SK-N-SH (cell line): Measurements from ENCODE around the gene PARK7. TPM values are rescaled to one million over a fixed set of nuclear protein-coding genes. Genes with fewer than 3 reads are reported as not detected.

Source experiments
- CTCF ChIA-PET: fragments of 300-600, 350-600 bp; formaldehyde crosslinking; extraction: SDS; loops from one replicate; lab custom pipeline; 2021; lab: Yijun Ruan, JAX
- POLR2A ChIA-PET: fragments of 350-600 bp; sonication (Branson Sonifier 250); formaldehyde crosslinking; extraction: SDS; loops from one replicate; lab custom pipeline; 2020; ENCODE audit warnings: antibody characterized with exemption, inconsistent platforms; lab: Yijun Ruan, JAX
- DNase-seq: peaks from one replicate; pipeline ENCODE4 v3.0.0; 2012
- H2AFZ ChIP-seq: fragments of 200-600 bp; sonication (generic); 2 replicates; pipeline ENCODE4 v1.8.1; 2016; ENCODE audit warnings: antibody characterized with exemption, mild to moderate bottlenecking, low read depth
- H3F3A ChIP-seq: fragments of 200-600 bp; sonication (generic); replicated peaks from 2 replicates; pipeline ENCODE3; 2016; ENCODE audit warnings: antibody characterized with exemption, mild to moderate bottlenecking; ENCODE audit not compliant: insufficient read depth
- H3K27ac ChIP-seq, 2 experiments: fragments of 200-500 bp in 1 of 2; fragments of 200-600 bp in 1 of 2; sonication (Bioruptor generic) in 1 of 2; sonication (generic), shearing (Covaris generic) in 1 of 2; 2 replicates each; pipeline versions ENCODE4 v1.5.1 to v1.6.1; 2014 to 2016; ENCODE audit warnings: low read depth in 2 of 2, inconsistent platforms in 1 of 2, low read length in 1 of 2, mild to moderate bottlenecking in 1 of 2, mixed read lengths in 1 of 2
- H3K27me3 ChIP-seq: fragments of 200-600 bp; sonication (generic), shearing (Covaris generic); 2 replicates; pipeline ENCODE4 v1.6.1; 2016; ENCODE audit warnings: mixed run types; ENCODE audit not compliant: insufficient read depth
- H3K36me3 ChIP-seq, 2 experiments: fragments of 200-500 bp in 1 of 2; fragments of 200-600 bp in 1 of 2; sonication (Bioruptor generic) in 1 of 2; sonication (generic) in 1 of 2; replicated peaks in 1 of 2; 2 replicates each; pipeline versions ENCODE3 to v1.5.1; 2014 to 2016; ENCODE audit warnings: low read length in 1 of 2, mild to moderate bottlenecking in 1 of 2; ENCODE audit not compliant: insufficient read depth in 2 of 2, control insufficient read depth in 1 of 2
- H3K4me1 ChIP-seq, 2 experiments: fragments of 200-500 bp in 1 of 2; fragments of 200-600 bp in 1 of 2; sonication (Bioruptor generic) in 1 of 2; sonication (generic), shearing (Covaris generic) in 1 of 2; 2 replicates each; pipeline versions ENCODE4 v1.5.1 to v1.6.1; 2014 to 2016; ENCODE audit warnings: low read depth in 1 of 2, low read length in 1 of 2, mixed run types in 1 of 2; ENCODE audit not compliant: insufficient read depth in 2 of 2, control insufficient read depth in 1 of 2
- H3K4me2 ChIP-seq: fragments of 200-600 bp; sonication (generic), shearing (Covaris generic); 2 replicates; pipeline ENCODE4 v1.6.1; 2017; ENCODE audit warnings: mixed run types
- H3K4me3 ChIP-seq, 2 experiments: fragments of 200-500 bp in 1 of 2; fragments of 200-600 bp in 1 of 2; sonication (Bioruptor generic) in 1 of 2; sonication (generic), shearing (Covaris generic) in 1 of 2; 2 replicates each; pipeline versions ENCODE4 v1.5.1 to v1.8.1; 2014 to 2016; ENCODE audit warnings: low read depth in 2 of 2, inconsistent platforms in 1 of 2, low read length in 1 of 2, mild to moderate bottlenecking in 1 of 2, mixed read lengths in 1 of 2, moderate library complexity in 1 of 2
- H3K79me2 ChIP-seq: fragments of 200-600 bp; sonication (generic); 2 replicates; pipeline ENCODE4 v1.8.1; 2017; ENCODE audit warnings: mild to moderate bottlenecking; ENCODE audit not compliant: insufficient read depth
- H3K9ac ChIP-seq: fragments of 200-600 bp; sonication (generic); 2 replicates; pipeline ENCODE4 v1.6.1; 2017; ENCODE audit warnings: mixed run types
- H3K9me2 ChIP-seq: fragments of 200-600 bp; sonication (generic); 2 replicates; pipeline ENCODE4 v1.6.1; 2017; ENCODE audit warnings: mixed run types
- H3K9me3 ChIP-seq: fragments of 200-600 bp; sonication (generic); 2 replicates; pipeline ENCODE4 v1.6.1; 2017; ENCODE audit warnings: mixed run types, mild to moderate bottlenecking, moderate library complexity
- H4K20me1 ChIP-seq: fragments of 200-600 bp; sonication (generic); 2 replicates; pipeline ENCODE4 v1.6.1; 2017; ENCODE audit warnings: mild to moderate bottlenecking, mixed run types; ENCODE audit not compliant: insufficient read depth
- CHD2 ChIP-seq: fragments of 150-350 bp; IDR thresholded peaks from 2 replicates; pipeline ENCODE4 v1.6.1; 2018; ENCODE audit warnings: low read length; ENCODE audit not compliant: partially characterized antibody
- ELF1 ChIP-seq: IDR thresholded peaks from 2 replicates; pipeline ENCODE4 v1.4.0; 2012
- EP300 ChIP-seq, 2 experiments: IDR thresholded peaks; 2 replicates each; pipeline versions ENCODE4 v1.4.0 to v1.6.1; 2012; ENCODE audit warnings: borderline replicate concordance in 1 of 2, low read depth in 1 of 2, low read length in 1 of 2
- EZH2phosphoT487 ChIP-seq: fragments of 200-600 bp; sonication (generic); IDR thresholded peaks from 2 replicates; pipeline ENCODE4 v1.6.1; 2017; ENCODE audit warnings: low read depth, mixed run types, mild to moderate bottlenecking, antibody characterized with exemption, moderate library complexity, borderline replicate concordance
- FOSL2 ChIP-seq: IDR thresholded peaks from 2 replicates; pipeline ENCODE4 v1.4.0; 2012; ENCODE audit warnings: low read depth, mild to moderate bottlenecking, moderate library complexity, borderline replicate concordance
- FOXJ3 ChIP-seq: sonication (generic); formaldehyde crosslinking; IDR thresholded peaks from 2 replicates; pipeline ENCODE4 v1.5.1; 2020; ENCODE audit warnings: mild to moderate bottlenecking, missing genetic modification reagents
- FOXM1 ChIP-seq: IDR thresholded peaks from 2 replicates; pipeline ENCODE4 v1.4.0; 2012; ENCODE audit warnings: low read depth, mild to moderate bottlenecking
- GATA2 ChIP-seq: sonication (generic); formaldehyde crosslinking; IDR thresholded peaks from 2 replicates; pipeline ENCODE4 v1.5.0; 2020; ENCODE audit warnings: mild to moderate bottlenecking, missing genetic modification reagents
- IRF3 ChIP-seq: fragments of 150-350 bp; IDR thresholded peaks from 2 replicates; pipeline ENCODE4 v1.6.1; 2016; ENCODE audit warnings: mild to moderate bottlenecking, low read depth, low read length
- MXI1 ChIP-seq: IDR thresholded peaks from 2 replicates; pipeline ENCODE4 v1.6.1; 2012; ENCODE audit warnings: mild to moderate bottlenecking, low read depth, low read length, improper control_type of control experiment
- NRF1 ChIP-seq: IDR thresholded peaks from 2 replicates; pipeline ENCODE4 v1.6.1; 2012; ENCODE audit warnings: low read depth, mild to moderate bottlenecking, low read length
- PBX3 ChIP-seq: IDR thresholded peaks from 2 replicates; pipeline ENCODE4; 2012
- POLR2AphosphoS5 ChIP-seq: IDR thresholded peaks from 2 replicates; pipeline ENCODE4 v1.6.1; 2012; ENCODE audit warnings: low read depth, low read length
- RCOR1 ChIP-seq: fragments of 150-350 bp; IDR thresholded peaks from 2 replicates; pipeline ENCODE4 v1.6.1; 2017; ENCODE audit warnings: antibody characterized with exemption, low read length
- RFX5 ChIP-seq: IDR thresholded peaks from 2 replicates; pipeline ENCODE4 v1.6.1; 2012; ENCODE audit warnings: mild to moderate bottlenecking, improper control_type of control experiment, low read length
- RXRA ChIP-seq: IDR thresholded peaks from 2 replicates; pipeline ENCODE4 v1.4.0; 2012; ENCODE audit warnings: low read depth, mild to moderate bottlenecking, borderline replicate concordance
- TCF12 ChIP-seq: IDR thresholded peaks from 2 replicates; pipeline ENCODE4 v1.4.0; 2012
- WGBS: methylation state at CpG from one replicate; pipeline ENCODE4 v1.1.6; 2017; ENCODE audit warnings: low lambda C conversion rate; 5-methylcytosine and 5-hydroxymethylcytosine counted together
- polyA plus RNA-seq, 3 experiments: library from polyadenylated mRNA; depleted of rRNA; stranded (reverse); fragments of >200 nt; gene quantifications; 2 replicates each; pipeline ENCODE4 v1.2.3, GENCODE V29; 2012
- TF ChIP-seq, protein P1 (sequence below): IDR thresholded peaks from 2 replicates; pipeline ENCODE4 v1.4.0; 2012; ENCODE audit warnings: low read depth, borderline replicate concordance

PARK7 gene
- polyA plus RNA-seq, 1 of the 3 experiments (the other 2 are of a cell fraction), result 415 TPM

- Histone ChIP-seq H4K20me1 (no peaks in the 10 kb centered on the region), H3K9me3 (no peaks in the 10 kb centered on the region), H3K27me3 (no peaks in the 10 kb centered on the region), H3K9ac (no peak overlapping the region), H3K9me2 (no peaks in the 10 kb centered on the region), H2AFZ (no peak overlapping the region; the same call in 1 of the 2 replicates), H3K27ac (no peak overlapping the region), H3K4me1 (peaks cover 0 to 6% of the 10 kb centered on the region in 2 experiments; a peak in 3 of 4 replicates), H3K4me2 (no peak overlapping the region), H3F3A (no peaks in the 10 kb centered on the region), H3K36me3 (no peaks in the 10 kb centered on the region), H3K79me2 (no peaks in the 10 kb centered on the region), H3K4me3 (no peak overlapping the region; a peak in 1 of 4 replicates)
- DNase-seq, result peak; percentile 69
- WGBS, result 48% methylated on average over 34 of the region's 40 CpGs
- ChIA-PET CTCF (no interaction called here), POLR2A (no interaction called here)
- TF ChIP-seq TCF12 (no peak), MXI1 (no peak), GATA2 (CRISPR knock-in tag) (no peak), RXRA (no peak), FOXM1 (no peak), RCOR1 (no peak), EZH2phosphoT487 (no peak)
These were observed 19.1 kb upstream of the PARK7 start for GRCh38 chr1:7942214-7942921.

DNA sequence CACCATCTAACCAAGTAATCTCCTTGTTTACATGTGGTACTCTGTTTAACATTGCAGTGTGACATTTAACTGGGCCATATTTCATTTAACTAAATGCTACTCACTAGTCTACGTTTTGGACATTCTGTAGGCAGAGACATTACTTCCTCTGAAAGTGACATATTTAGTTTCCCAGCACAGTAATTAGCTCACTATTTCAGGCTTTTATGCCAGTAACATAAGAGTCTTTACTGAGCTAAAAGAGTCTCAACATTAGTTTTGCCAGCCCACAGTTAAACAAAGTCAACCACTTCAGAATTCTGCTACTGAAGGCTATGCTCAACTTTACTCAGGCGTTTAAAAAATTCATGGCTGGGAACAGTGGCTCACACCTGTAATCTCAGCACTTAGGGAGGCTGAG, 18.3 kb upstream of the PARK7 start:
- 75% methylated on average over 2 of the region's 2 CpGs for WGBS
- CTCF ChIA-PET, result interaction anchor here (1.5 kb wide), 1 partner anchor 274 kb away, joined by 3 read pairs; no protein-coding TSS in a partner anchor
- H3K36me3 ChIP-seq, result no peaks in the 10 kb centered on the region
- no peak overlapping the region for H3K4me3 ChIP-seq
- peaks cover 0 to 6% of the 10 kb centered on the region in 2 experiments; a peak in 3 of 4 replicates for H3K4me1 ChIP-seq
- TF ChIP-seq POLR2AphosphoS5 (no peak), NRF1 (no peak), RCOR1 (no peak), FOXJ3 (CRISPR knock-in tag) (no peak), RFX5 (no peak), ELF1 (no peak), CHD2 (no peak), EP300 (IDR thresholded peaks at IDR 0.05; ENCODE audit: borderline replicate concordance in 1 of 2, low read depth in 1 of 2, low read length in 1 of 2) (no peak), EZH2phosphoT487 (no peak), FOSL2 (no peak), PBX3 (no peak), IRF3 (no peak)
- TF ChIP-seq, protein P1, sequence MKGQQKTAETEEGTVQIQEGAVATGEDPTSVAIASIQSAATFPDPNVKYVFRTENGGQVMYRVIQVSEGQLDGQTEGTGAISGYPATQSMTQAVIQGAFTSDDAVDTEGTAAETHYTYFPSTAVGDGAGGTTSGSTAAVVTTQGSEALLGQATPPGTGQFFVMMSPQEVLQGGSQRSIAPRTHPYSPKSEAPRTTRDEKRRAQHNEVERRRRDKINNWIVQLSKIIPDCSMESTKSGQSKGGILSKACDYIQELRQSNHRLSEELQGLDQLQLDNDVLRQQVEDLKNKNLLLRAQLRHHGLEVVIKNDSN, result no peak
- H3K27me3 ChIP-seq, result no peaks in the 10 kb centered on the region
- H3K27ac ChIP-seq, result no peak overlapping the region
- H3F3A ChIP-seq, result no peaks in the 10 kb centered on the region
- no peak for DNase-seq
- no peak overlapping the region for H3K9ac ChIP-seq
- H2AFZ ChIP-seq, result no peak overlapping the region
- H3K79me2 ChIP-seq, result no peaks in the 10 kb centered on the region
- H3K9me2 ChIP-seq, result no peaks in the 10 kb centered on the region
- H4K20me1 ChIP-seq, result no peaks in the 10 kb centered on the region
- no peak overlapping the region for H3K4me2 ChIP-seq
- POLR2A ChIA-PET, result no interaction called here
- H3K9me3 ChIP-seq, result no peaks in the 10 kb centered on the region
